Muscle layer of duodenum (tissue), 2 donors: ENCODE data around the gene CLDN14.

Experiments used
- H3K27ac ChIP-seq: one replicate; pipeline ENCODE4 v1.7.0; 2013; ENCODE audit warnings: mild to moderate bottlenecking, low read length
- H3K27me3 ChIP-seq: one replicate; pipeline ENCODE4 v1.7.0; 2013; ENCODE audit warnings: low read depth, mild to moderate bottlenecking, control low read depth, low read length
- H3K36me3 ChIP-seq, 2 donors: one replicate each; pipeline ENCODE4 v1.7.0; 2013; ENCODE audit warnings: low read length in 2 of 2, control low read depth in 1 of 2, mild to moderate bottlenecking in 1 of 2; ENCODE audit not compliant: insufficient read depth in 2 of 2, control insufficient read depth in 1 of 2
- H3K4me1 ChIP-seq, 2 donors: one replicate each; pipeline ENCODE4 v1.7.0; 2013; ENCODE audit warnings: low read length in 2 of 2, mild to moderate bottlenecking in 2 of 2, control low read depth in 1 of 2, moderate library complexity in 1 of 2; ENCODE audit not compliant: insufficient read depth in 2 of 2, control insufficient read depth in 1 of 2
- H3K4me3 ChIP-seq, 2 donors: one replicate each; pipeline ENCODE4 v1.7.0; 2013; ENCODE audit warnings: low read length in 2 of 2, low read depth in 1 of 2, mild to moderate bottlenecking in 1 of 2
- H3K9me3 ChIP-seq, 2 donors: one replicate each; pipeline ENCODE4 v1.7.0; 2013; ENCODE audit warnings: low read length in 2 of 2, control low read depth in 1 of 2, mild to moderate bottlenecking in 1 of 2; ENCODE audit not compliant: control insufficient read depth in 1 of 2
- donor health status: healthy.

Gene CLDN14

DNA sequence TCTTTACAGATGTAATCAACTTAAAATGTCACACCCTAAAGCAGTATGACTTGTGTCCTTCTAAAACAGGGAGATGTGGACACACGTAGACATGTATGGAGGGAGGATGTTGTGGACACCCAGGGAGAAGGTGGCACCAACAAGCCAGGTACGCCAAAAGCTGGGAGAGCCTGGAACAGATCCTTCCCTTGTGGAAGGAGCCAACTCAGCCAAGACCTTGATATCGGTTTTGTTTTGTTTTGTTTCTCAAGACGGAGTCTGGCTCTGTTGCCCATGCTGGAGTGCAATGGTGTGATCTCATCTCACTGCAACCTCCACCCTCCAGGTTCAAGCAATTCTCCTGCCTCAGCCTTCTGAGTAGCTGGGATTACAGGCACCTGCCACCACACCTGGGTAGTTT lies 49.1 kb downstream of the CLDN14 start:
- no peaks in the 10 kb centered on the region for H3K4me1 ChIP-seq
- H3K36me3 ChIP-seq, result no peaks in the 10 kb centered on the region
- no peak overlapping the region for H3K4me3 ChIP-seq
- H3K27ac ChIP-seq, result no peak overlapping the region
- no peaks in the 10 kb centered on the region for H3K27me3 ChIP-seq
- H3K9me3 ChIP-seq, result no peaks in the 10 kb centered on the region

DNA sequence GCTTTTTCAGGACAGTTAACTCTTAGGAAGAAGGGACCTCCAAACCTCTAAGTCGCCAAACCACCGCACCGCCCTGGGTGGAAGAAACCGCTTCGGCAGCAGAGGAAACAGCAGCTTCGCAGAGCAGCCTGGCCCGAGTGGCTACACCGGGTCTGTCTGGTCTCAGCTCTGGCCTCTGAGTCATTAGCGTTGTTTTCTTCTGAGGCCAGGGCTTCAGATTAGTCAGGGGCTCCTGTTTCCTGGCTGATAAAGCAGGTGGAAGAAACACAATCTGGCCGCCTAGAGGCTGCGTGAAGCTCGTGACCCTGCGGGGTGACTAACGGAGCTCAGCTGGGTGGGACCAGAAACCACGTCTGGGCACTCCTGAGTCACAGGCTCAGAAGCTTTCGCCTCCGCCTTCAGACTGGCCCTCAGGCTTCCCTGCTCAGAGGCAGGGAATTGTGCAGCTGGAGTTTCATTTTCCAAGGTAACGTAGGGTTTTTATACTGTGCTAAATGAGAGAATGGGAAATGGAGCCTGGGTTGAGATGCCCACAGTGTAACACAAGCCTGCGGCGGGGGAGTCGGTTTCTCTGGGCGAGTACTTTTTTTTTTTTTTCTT lies 49.9 kb downstream of the CLDN14 start:
- Histone ChIP-seq H3K4me1 (no peaks in the 10 kb centered on the region), H3K4me3 (peak overlapping the region; percentile 7 to 30), H3K27ac (no peak overlapping the region), H3K9me3 (no peaks in the 10 kb centered on the region), H3K27me3 (no peaks in the 10 kb centered on the region), H3K36me3 (no peaks in the 10 kb centered on the region)

DNA sequence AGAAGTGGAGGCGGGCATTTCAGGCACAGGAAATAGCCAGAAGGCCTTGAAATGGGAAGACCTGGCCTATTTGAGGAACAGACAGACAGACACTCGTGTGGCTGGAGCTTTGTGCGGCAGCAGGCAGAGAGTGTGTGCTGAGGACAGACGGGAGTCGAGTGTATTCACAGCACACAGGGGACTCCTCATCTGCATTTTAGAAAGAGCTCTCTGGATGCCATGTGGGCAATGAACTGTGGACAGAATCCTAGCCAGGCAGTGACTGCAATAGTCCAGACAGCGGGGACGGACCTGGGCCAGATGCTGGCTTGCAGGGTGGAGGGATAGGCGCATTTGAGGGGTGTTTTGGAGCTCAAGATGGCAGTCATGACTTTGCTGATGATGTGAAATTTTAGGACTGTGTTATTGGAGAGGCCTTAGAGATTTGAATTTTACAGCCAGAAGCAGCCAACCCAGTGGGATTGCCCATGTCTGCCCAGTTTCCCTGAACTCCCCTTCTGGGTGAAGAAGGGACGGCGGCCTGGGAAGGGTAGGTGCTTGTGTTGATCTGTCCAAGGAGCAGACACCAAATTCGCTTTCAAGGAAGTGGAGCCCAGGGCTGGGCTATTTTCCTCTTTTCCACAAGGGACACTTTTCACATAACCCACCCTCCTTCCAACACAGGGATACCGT lies 51.0 kb downstream of the CLDN14 start:
- H3K9me3 ChIP-seq, result no peaks in the 10 kb centered on the region
- no peaks in the 10 kb centered on the region for H3K4me1 ChIP-seq
- H3K27ac ChIP-seq, result no peak overlapping the region
- no peaks in the 10 kb centered on the region for H3K36me3 ChIP-seq
- H3K27me3 ChIP-seq, result no peaks in the 10 kb centered on the region
- no peak overlapping the region for H3K4me3 ChIP-seq

DNA sequence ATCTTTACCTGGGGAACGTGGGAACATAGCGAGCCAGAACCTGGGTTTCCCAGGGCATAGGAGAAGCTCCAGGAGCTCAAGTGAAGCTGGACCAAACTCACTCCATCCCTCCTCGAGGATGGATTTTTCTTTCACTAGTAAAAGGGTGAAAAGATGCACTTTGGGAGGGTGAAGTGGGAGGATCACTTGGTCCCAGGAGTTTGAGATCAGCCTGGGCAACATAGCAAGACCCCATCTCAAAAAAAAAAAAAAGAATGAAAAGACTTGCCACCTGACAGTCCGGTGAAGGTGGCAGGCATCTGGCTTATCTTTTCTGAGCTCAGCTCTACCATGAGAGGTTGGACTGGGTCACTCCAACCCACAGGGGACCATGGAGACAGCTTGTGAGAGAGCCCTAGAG lies 52.4 kb downstream of the CLDN14 start:
- no peak overlapping the region for H3K27ac ChIP-seq
- no peak overlapping the region for H3K4me3 ChIP-seq
- H3K36me3 ChIP-seq, result no peaks in the 10 kb centered on the region
- H3K27me3 ChIP-seq, result no peaks in the 10 kb centered on the region
- H3K4me1 ChIP-seq, result no peaks in the 10 kb centered on the region
- no peaks in the 10 kb centered on the region for H3K9me3 ChIP-seq

DNA sequence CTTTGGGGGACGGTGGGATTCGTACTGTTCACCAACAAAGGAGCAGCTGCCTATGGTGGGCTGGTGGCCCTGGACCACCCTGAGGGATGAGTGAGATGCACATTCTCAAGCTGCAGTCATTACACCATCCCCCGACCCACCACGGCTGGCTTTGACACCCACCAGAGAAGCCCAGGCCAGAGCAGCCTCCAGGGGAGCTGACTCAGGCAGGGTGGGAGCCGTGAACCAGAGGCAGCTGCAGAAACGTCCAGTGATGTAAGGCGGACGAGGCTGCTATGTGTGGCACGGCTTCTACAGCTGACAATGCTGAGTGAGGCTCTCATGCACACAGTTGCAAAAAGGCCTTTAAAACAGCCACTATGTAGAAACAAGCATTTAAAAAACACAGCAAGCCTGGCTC lies 54.6 kb downstream of the CLDN14 start:
- no peak overlapping the region for H3K4me3 ChIP-seq
- H3K9me3 ChIP-seq, result no peaks in the 10 kb centered on the region
- H3K4me1 ChIP-seq, result no peaks in the 10 kb centered on the region
- no peaks in the 10 kb centered on the region for H3K27me3 ChIP-seq
- H3K36me3 ChIP-seq, result no peaks in the 10 kb centered on the region
- H3K27ac ChIP-seq, result no peak overlapping the region

DNA sequence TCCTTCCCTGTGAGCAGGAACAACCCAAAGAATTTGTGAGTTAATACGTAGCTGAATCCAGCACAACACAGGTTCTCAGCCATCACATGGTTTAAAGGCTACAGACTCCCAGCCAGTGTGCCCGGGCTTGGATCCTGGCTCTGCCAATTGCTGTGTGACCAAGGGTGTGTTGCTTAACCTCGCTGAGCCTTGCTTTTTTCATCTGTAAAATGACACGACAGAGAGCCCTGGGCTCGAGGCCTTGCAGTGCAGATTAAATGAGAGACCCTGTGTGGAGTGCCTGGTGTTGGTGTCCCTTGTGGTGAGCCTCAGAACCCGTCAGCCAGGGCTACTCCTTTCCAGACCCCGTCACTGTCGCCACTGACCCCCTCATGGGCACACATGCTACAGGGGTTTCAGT lies 55.3 kb downstream of the CLDN14 start:
- Histone ChIP-seq H3K36me3 (no peaks in the 10 kb centered on the region), H3K9me3 (no peaks in the 10 kb centered on the region), H3K27me3 (no peaks in the 10 kb centered on the region), H3K27ac (no peak overlapping the region), H3K4me3 (no peak overlapping the region), H3K4me1 (no peaks in the 10 kb centered on the region)

DNA sequence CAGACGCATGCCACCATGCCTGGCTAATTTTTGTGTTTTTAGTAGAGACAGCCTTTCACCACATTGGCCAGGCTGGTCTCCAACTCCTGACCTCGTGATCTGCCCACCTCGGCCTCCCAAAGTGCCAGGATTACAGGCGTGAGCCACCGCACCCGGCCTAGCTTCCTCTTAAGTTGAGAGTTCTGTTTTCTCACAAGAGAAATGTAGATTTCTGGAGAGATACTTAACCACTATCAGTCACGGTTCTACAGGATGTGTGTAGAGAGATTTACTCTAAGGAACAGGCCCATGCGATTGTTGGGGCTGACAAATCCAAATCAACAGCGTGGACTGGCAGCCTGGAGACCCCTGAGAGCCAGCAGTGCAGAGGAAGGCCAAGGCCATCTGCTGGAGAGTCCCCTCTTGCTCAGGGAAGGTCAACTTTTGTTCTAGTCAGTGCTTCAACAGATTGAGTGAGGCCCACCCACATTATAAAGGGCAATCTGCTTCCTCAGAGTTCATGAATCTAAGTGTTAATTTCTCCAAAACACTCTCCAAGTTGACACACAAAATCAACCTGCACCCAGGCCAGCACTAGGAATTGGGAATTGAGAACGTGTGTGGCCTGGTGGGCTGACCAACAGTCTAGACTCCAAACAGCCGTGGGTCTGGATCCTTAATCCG lies 56.0 kb downstream of the CLDN14 start:
- no peak overlapping the region for H3K27ac ChIP-seq
- H3K27me3 ChIP-seq, result no peaks in the 10 kb centered on the region
- H3K4me3 ChIP-seq, result no peak overlapping the region
- H3K9me3 ChIP-seq, result no peaks in the 10 kb centered on the region
- H3K4me1 ChIP-seq, result no peaks in the 10 kb centered on the region
- no peaks in the 10 kb centered on the region for H3K36me3 ChIP-seq

DNA sequence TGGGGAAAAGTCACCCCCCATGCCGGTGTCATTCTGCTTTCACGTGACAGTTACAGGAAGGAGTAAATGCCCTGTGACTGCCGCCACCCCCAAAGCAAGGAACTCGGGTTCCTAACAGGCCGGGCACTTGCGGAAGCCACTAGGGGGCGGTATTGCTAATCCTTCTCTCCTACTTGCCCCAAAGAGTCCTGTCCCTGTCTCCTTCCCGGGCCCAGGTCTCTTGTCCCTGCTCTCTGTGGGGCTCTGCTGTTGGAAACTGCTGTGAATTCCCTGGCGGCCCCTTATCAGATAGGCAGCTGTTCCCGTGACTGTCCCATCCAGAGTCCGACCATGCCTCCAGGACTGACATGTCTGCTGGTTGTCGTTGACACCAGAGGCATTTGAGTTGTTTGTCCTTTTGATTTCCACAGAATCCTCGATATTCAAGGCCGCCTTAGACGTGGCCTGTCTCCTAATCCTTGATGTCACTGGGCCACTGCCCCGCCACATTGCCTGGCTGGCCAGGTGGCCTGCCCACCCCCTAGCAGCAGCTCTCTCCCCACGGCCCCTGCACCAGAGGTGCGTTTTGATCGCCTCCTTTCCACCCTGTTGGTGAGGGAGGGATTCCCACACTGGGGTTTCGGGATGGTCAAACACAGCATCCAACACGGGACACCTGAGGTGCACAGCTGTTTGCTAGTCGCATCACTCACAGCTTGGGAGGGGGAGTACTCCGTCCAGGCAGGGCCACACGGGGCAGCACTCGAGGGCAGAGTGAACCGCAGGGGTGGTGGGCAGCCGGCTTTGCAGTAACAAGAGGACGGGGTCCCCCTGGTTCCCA lies 57.4 kb downstream of the CLDN14 start:
- Histone ChIP-seq H3K4me1 (no peaks in the 10 kb centered on the region), H3K4me3 (no peak overlapping the region), H3K27me3 (no peaks in the 10 kb centered on the region), H3K36me3 (no peaks in the 10 kb centered on the region), H3K9me3 (no peaks in the 10 kb centered on the region), H3K27ac (no peak overlapping the region)

DNA sequence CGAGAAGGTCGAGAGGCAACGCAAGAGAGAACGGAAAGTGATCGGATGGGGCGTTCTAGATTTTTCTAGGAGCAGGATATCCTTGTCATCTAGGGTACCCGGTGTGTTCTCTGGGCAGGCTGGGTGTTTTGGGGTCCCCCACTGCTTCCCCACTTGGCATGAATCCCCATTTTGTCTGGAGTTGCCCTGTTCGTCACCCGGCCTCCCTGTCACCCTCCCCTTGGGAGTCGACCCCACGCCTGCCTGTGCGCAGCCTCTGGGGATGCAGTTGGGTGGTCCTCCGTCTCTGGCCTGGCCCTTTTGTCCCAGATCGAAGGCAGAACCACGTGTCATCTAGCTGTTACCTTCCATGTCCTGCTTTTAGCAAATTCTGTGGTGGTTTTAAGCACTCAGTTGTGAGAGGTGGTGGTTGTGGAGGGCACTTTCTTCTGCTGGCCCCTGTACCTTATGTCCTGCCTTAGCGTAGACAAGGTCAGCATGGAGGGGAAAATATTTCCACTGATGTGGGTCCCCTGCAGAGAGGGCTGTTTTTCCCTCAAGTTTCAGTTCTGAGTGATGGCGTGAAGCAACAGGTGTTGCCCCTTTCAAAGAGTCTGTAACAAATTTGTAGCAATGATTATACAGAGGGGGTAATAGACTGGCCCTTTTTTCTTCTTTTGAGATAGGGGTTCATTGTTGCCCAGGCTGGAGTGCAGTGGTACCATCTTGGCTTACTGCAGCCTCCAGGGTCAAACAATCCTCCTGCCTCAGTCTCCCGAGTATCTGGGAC lies 59.2 kb downstream of the CLDN14 start:
- Histone ChIP-seq H3K4me3 (no peak overlapping the region), H3K36me3 (no peaks in the 10 kb centered on the region), H3K27ac (no peak overlapping the region)

DNA sequence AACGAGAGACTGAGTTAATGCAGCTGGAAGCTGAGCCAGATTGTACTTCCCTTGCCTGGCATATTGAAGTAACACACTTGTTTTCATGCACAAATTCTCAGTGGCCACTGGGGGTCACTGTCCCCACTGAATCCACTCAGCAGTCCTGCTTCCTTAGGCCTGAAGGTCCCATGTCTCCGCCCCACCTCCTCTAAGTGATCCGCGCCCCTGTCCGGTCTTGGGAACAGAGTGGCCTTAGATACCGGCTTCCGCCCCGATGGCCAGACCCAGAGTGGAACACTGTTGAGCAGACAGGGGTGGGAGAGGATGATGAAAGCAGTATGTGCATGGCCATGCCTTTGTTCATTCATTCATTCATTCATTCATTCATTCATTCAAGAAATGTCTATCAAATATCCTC lies 59.9 kb downstream of the CLDN14 start:
- Histone ChIP-seq H3K36me3 (peaks cover 0 to 3% of the 10 kb centered on the region in 2 donors), H3K27me3 (no peaks in the 10 kb centered on the region), H3K27ac (no peak overlapping the region), H3K9me3 (no peaks in the 10 kb centered on the region), H3K4me1 (no peaks in the 10 kb centered on the region), H3K4me3 (no peak overlapping the region)

More for the DNA sequence above, 59.2 kb downstream of the CLDN14 start:
- Histone ChIP-seq H3K27me3 (no peaks in the 10 kb centered on the region), H3K4me1 (no peaks in the 10 kb centered on the region), H3K9me3 (no peaks in the 10 kb centered on the region)

DNA sequence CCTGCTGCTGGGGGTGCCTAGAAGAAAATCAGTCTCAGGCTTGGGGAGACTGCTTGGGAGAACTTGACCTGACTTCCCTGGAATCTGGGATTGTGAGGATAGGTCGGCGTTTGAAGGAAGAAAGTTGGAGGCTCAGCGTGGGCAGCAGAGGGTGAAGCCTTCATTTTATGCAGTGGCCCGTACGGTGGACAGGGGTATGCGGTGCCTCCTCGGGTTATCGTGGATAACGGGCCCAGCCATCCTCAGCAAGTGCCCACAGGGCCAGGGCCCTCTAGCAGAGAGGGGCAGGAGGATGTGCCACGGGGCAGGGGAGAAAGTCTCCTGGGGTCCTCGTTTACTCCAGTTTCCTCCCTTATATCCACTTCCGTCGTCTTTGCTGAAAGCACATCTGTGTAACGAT lies 60.7 kb downstream of the CLDN14 start:
- Histone ChIP-seq H3K36me3 (peaks cover 0 to 3% of the 10 kb centered on the region in 2 donors), H3K27me3 (no peaks in the 10 kb centered on the region), H3K27ac (no peak overlapping the region), H3K9me3 (no peaks in the 10 kb centered on the region), H3K4me1 (no peaks in the 10 kb centered on the region), H3K4me3 (no peak overlapping the region)
